Measurements from ENCODE around the gene GPSM1.
A peak's percentile ranks its signal among the peaks of the same experiment; 100 is the strongest.

GPSM1 gene

DNA sequence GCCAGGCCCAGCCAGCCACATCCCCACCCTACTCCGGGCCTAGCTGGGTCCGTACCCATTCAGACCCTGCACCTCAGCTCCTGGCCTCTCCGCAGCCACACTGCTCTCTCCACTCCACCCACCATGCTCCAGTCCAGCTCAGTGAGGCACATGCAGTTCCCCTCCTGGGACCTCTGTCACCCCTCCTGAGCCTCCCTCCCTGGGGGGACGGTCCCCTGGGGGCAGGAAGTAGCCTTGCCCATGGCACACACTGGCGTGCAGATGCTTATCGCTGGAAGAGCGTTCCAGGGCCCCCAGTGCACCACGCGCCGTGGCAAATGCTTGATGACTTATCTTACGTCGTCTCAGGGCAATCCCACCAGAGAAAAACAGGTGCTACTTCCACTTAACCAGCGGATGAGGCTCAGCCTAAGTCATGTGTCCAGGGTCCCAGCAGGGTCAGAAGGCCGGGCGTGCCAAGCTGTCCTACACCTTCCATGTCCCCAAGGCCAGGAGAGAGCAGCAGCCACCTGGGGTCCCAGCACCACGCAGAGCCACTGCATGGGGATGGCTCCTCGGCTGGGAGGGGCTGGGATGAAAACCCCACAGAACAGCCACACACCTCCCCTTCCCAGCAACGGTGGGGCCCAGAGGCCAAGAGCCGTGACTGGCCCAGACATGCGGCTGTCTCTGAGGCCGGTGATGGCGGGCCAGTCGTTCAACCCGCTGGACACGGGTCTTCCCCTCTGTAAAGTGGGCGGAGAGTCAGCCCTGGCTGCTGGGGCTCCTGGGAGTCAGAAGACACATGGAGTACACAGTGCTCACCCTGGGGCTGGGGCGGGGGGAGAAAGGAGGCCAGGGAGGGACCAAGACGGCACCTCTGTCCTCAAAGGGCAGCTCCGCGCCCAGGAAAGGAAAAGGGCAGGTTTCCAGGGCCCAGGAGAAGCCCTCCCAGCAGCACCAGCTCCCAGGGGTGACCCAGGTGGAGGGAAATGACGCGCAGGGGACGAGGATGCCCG, 20.8 kb upstream of the GPSM1 start:
- Mint-ChIP-seq H3K27me3 (peaks cover 11% of the 10 kb centered on the region), H3K4me3 (no peak overlapping the region), H3K36me3 (no peaks in the 10 kb centered on the region), H3K9me3 (no peaks in the 10 kb centered on the region), H3K27ac (no peak overlapping the region), H3K4me1 (peaks cover 5% of the 10 kb centered on the region)
- ATAC-seq (ENCODE audit: low read depth) (peak; percentile 28), DNase-seq (ENCODE audit: low spot score in 2 of 2) (no peak)

DNA sequence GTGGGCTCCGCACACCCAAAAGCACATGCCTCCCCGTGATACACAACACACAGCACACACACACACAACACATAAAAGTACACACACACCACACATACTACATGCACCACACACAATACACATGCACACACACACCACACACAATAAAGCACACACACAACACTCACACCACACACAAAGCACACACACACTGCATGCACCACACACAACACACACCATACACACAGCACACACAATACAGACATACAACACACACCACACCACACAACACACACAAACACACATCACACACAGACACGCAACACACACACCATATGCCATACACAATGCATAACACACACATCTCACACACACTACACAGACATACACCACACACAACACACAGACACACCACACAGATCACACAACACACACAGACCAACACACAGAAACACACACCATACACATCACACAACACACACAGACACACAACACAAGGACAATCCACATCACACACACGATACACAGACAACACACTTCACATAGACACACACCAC, 20.1 kb upstream of the GPSM1 start:
- peaks cover 5% of the 10 kb centered on the region for H3K4me1 Mint-ChIP-seq
- no peaks in the 10 kb centered on the region for H3K36me3 Mint-ChIP-seq
- no peak overlapping the region for H3K27ac Mint-ChIP-seq
- ATAC-seq (ENCODE audit: low read depth) = no peak
- DNase-seq (ENCODE audit: low spot score in 2 of 2) = no peak
- no peak overlapping the region for H3K4me3 Mint-ChIP-seq
- H3K9me3 Mint-ChIP-seq = no peaks in the 10 kb centered on the region
- H3K27me3 Mint-ChIP-seq = peaks cover 11% of the 10 kb centered on the region

DNA sequence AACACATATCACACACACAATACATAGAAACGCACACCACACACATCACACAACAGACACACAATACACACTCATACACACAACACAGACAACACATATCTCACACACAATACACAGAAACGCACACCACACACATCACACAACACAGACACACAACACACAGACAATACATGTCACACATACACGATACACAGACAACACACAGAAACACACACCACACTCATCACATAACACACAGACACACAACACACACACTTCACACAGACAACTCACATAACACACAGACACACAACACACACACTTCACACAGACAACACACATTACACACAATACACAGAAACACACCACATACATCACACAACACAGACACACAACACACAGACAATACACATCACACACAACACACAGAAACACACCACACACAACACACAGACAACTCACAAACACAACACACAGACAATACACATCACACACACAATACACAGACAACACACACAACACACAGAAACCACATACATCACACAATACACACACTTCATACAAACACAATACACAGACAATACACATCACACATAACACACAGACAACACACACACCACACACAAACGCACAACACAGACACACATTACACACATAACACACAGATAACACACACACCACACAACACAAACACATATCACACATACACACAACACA, 19.2 kb upstream of the GPSM1 start:
- Mint-ChIP-seq H3K9me3 (no peaks in the 10 kb centered on the region), H3K36me3 (no peaks in the 10 kb centered on the region), H3K27me3 (peaks cover 8% of the 10 kb centered on the region), H3K4me1 (peaks cover 5% of the 10 kb centered on the region), H3K4me3 (no peak overlapping the region), H3K27ac (no peak overlapping the region)
- DNase-seq (ENCODE audit: low spot score in 2 of 2) (no peak), ATAC-seq (ENCODE audit: low read depth) (no peak)

DNA sequence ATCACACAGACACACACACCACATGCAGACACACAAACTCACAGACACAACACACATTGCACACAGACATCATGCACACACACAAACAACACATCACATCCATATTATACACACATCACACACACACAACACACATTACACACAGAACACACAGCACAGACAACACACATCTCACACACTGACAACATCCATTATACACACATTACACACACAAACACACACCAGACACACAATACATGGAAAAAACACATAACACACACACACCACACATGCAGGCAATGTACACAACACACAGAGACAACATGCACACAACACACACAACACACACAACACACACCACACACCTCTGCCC, 18.7 kb upstream of the GPSM1 start:
- ATAC-seq (ENCODE audit: low read depth) (no peak), DNase-seq (ENCODE audit: low spot score in 2 of 2) (no peak)
- Mint-ChIP-seq H3K4me1 (peaks cover 5% of the 10 kb centered on the region), H3K27ac (no peak overlapping the region), H3K9me3 (no peaks in the 10 kb centered on the region), H3K36me3 (no peaks in the 10 kb centered on the region), H3K27me3 (peaks cover 8% of the 10 kb centered on the region), H3K4me3 (no peak overlapping the region)

DNA sequence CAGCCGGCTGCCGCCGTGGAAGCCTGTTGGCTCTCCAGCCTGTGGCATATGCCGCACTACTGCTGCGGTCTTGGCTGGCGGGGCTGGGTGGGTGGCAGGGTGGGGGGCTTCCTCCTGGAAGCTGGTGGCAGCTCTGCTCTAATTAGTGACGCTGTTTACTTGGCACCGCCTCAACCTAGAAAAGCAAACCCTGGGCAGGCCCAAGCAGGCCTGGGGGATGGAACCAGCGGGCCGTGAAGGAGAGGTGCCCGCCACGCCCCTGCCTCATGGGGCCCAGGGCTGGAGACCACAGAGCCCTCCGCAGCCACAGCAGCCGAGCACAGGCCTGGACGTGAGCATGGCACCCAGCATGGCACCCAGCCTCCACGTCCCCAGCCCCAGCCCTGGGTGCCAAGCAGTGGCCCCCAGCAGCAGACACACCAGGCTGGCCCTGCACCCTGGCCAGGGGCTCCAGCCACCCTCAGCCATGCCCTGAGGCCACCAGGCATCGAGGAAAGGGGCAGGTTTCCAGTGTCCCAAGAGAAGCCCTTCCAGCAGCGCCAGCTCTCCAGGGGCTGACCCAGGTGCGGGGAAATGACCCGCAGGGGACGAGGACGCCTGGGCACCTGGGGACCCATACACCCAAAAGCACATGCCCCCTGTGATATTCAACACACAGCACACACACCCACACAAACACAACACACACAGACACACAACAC, 18.1 kb upstream of the GPSM1 start:
- no peak overlapping the region for H3K27ac Mint-ChIP-seq
- H3K4me3 Mint-ChIP-seq = no peak overlapping the region
- DNase-seq (ENCODE audit: low spot score in 2 of 2) (no peak), ATAC-seq (ENCODE audit: low read depth) (peak; percentile 67)
- peaks cover 5% of the 10 kb centered on the region for H3K4me1 Mint-ChIP-seq
- H3K27me3 Mint-ChIP-seq = peaks cover 6% of the 10 kb centered on the region
- H3K9me3 Mint-ChIP-seq = no peaks in the 10 kb centered on the region
- no peaks in the 10 kb centered on the region for H3K36me3 Mint-ChIP-seq

DNA sequence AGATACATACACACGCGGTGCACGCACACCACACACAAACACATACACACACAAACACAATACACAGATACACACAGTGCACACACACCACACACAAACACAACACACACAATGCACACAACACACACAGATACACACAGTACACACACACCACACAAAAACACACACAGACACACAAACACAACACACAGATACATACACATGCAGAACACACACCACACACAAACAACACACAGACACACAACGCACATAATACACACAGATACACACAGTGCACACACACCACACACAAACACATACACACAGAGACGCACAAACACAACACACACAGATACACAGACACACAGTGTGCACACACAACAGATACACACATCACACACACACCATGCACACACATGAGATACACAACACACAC, 17.5 kb upstream of the GPSM1 start:
- peaks cover 5% of the 10 kb centered on the region for H3K4me1 Mint-ChIP-seq

DNA sequence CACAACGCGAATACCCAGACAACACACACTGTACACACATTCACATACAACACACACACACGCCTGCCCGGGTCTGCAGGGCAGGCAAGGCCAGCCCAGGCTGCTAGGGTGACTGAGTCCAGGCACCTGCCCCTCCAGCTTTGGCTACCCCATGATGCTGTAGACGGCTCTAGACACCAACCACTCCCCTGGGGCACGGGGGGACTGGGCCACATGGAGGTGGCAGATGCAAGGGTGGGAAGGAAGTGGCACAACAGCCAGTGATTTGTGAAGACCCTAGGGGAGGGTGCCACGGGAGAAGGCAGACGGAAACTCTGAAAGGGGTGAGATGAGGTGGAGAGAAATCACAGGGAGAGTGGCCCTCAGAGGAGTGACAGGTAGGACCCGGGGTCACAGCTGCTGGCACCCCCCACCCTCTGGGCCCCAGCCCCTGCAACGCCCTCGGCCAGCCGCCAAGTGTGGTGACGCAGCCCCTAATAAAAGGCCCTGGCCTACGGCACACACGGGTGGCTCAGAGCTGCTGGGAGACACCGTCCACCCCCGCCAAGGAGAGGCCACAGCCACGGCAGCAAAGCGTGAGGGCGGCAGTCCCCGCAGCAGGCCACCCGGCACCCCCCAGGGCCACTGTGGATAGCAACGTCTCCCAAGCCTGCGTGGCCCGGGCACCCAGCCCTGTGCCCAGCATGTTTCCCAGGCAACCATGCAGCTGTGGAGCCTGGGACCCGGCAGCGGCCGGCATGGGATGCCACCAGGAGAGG, 16.9 kb upstream of the GPSM1 start:
- H3K9me3 Mint-ChIP-seq = peaks cover 9% of the 10 kb centered on the region
- no peak overlapping the region for H3K4me3 Mint-ChIP-seq
- peaks cover 5% of the 10 kb centered on the region for H3K4me1 Mint-ChIP-seq

More for the DNA sequence above, 17.5 kb upstream of the GPSM1 start:
- Mint-ChIP-seq H3K36me3 (no peaks in the 10 kb centered on the region), H3K4me3 (no peak overlapping the region), H3K27ac (no peak overlapping the region), H3K9me3 (peaks cover 5% of the 10 kb centered on the region), H3K27me3 (peaks cover 10% of the 10 kb centered on the region)
- ATAC-seq (ENCODE audit: low read depth) = no peak
- no peak for DNase-seq (ENCODE audit: low spot score in 2 of 2)

DNA sequence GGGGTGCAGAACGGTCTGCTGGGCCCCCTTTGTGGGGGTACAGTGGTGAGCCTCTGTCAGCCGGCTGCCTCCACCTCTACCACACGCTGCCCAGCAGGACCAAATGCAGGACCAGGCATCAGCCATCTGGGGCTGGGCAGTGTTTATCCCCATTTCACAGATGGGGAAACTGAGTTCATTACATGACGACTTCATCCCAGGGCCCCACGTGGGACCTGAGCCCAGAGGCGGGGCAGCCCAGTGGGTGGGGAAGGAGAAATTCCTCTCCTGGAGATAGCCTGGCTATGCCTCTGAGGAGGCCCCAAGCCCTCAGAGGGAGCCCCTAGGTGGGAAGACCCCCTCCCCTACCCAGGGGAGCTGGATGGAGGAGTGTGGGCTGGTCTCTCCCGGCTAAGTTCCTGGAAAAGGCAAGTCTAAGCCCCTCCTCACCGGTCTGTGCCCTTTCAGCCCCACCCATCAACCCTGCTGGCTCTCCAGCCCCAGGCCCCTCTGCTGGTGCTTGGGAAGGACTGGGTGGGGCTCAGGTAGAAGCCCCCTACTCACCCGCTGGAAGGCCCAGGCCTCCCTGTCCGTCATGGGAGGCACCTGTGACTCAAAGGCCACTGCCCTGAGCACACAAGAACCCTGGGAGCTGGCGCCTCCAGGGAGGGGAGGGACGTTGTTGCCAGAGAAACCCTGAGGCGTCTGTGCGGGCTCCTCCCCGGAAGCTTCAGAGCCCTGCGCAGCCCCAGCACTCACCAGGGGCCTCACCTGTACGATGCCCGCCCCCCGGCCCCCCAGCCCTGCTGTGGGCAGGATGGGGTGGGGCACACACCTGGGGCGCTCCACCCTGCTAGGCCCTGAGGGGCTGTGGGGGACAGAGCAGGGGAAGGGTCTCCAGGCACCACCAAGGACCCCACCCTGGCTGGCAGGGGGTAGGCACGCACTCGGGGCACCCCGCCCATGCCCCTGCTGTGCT, 16.0 kb upstream of the GPSM1 start:
- Mint-ChIP-seq H3K27ac (no peak overlapping the region), H3K27me3 (peaks cover 15% of the 10 kb centered on the region), H3K4me1 (peaks cover 2% of the 10 kb centered on the region), H3K9me3 (peaks cover 9% of the 10 kb centered on the region), H3K4me3 (no peak overlapping the region), H3K36me3 (peaks cover 4% of the 10 kb centered on the region)
- ATAC-seq (ENCODE audit: low read depth) = peak; percentile 33
- no peak for DNase-seq (ENCODE audit: low spot score in 2 of 2)

More for the DNA sequence above, 16.9 kb upstream of the GPSM1 start:
- DNase-seq (ENCODE audit: low spot score in 2 of 2) (no peak), ATAC-seq (ENCODE audit: low read depth) (no peak)
- Mint-ChIP-seq H3K36me3 (peaks cover 3% of the 10 kb centered on the region), H3K27ac (no peak overlapping the region), H3K27me3 (peaks cover 12% of the 10 kb centered on the region)

DNA sequence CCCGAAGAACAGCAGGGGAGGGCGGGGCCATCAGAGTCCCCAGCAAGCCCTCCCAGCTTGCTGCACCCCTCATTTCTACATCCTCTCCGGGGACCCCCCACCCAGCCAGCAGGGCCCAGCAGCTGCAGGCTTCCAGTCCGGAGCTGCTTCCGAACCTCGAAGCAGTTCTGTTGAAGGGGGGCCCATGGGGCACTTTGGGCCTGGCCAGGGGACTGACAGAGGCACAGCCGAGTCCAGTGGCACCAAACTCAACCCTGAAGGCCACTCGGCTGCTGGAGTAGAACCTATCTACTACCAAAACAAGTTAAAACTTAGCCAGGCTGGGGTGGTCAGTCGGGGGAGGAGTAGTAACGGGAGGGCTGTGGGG, 15.3 kb upstream of the GPSM1 start:
- H3K27me3 Mint-ChIP-seq = peaks cover 19% of the 10 kb centered on the region
- no peak overlapping the region for H3K4me3 Mint-ChIP-seq
- peaks cover 7% of the 10 kb centered on the region for H3K36me3 Mint-ChIP-seq
- H3K4me1 Mint-ChIP-seq = no peaks in the 10 kb centered on the region
- no peak overlapping the region for H3K27ac Mint-ChIP-seq
- ATAC-seq (ENCODE audit: low read depth) (no peak), DNase-seq (ENCODE audit: low spot score in 2 of 2) (no peak)
- H3K9me3 Mint-ChIP-seq = peaks cover 10% of the 10 kb centered on the region

DNA sequence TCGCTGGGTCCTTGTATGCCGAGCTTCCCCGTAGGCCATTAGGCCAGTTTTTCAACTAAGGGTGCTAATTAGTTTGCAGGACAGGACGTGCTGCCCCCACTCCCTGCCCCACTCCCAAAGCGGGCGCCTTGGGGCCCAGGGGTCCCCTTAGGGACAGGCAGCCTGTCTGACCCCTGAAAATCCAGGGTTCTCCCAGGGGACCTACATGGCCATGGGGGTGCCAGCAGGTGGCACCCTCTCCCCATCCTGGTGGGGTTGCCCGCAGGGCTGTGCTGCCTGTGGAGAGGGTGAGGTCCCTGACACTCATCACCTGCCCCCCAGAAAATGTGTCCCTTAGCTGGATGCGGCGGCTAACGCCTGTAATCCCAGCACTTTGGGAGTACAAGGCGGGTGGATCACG, 14.9 kb upstream of the GPSM1 start:
- peaks cover 10% of the 10 kb centered on the region for H3K9me3 Mint-ChIP-seq
- peaks cover under 1% of the 10 kb centered on the region for H3K4me1 Mint-ChIP-seq
- no peak overlapping the region for H3K27ac Mint-ChIP-seq
- H3K4me3 Mint-ChIP-seq = no peak overlapping the region
- peaks cover 7% of the 10 kb centered on the region for H3K36me3 Mint-ChIP-seq
- no peak for DNase-seq (ENCODE audit: low spot score in 2 of 2)
- H3K27me3 Mint-ChIP-seq = peaks cover 22% of the 10 kb centered on the region
- peak; percentile 19 for ATAC-seq (ENCODE audit: low read depth)

DNA sequence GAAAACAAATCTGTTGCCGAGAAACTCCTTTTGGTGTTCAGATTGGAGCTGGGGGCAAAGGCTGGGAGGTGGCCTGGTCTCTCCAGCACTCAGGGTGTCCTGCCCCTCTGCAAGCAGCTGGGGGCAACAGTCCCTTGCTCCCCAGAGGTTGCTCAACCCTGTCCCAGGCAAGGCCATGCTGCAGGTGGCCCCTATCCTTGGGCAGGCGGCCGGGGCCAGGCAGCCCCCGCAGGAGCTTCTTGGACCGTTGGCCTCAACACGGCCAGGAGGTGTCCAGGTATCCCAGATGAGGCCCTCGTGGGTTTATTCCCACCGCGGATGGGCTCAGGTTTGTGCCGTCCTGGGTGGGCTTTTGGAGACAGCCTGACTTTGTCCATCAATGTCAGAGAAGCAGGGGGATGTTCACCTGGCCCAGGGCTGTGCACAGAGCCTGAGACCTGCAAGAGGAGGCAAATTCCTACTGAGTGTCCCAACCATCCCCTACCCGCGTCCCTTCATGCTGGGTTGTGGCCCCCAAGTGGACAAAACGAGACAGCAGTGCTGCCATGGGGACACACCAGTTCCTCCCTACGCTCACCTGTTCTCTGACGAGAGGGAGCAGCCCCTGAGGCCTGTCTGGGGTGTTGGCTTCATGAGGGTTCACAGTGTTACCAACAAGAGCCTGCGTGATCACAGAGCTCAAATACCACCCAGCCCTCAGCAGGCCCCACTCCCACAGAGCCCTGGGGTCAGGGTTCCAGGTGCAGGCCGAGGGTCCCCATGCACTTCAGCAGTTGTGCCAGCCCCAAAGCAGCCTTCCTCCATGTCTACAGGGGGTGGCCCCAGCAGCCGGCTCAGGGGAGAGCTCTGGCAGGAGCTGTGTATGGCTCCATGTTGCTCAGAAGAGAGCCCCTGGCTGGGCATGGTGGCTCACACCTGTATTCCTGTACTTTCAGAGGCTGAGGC, 14.0 kb upstream of the GPSM1 start:
- peaks cover 26% of the 10 kb centered on the region for H3K27me3 Mint-ChIP-seq
- H3K4me1 Mint-ChIP-seq = peaks cover 6% of the 10 kb centered on the region
- H3K36me3 Mint-ChIP-seq = peaks cover 7% of the 10 kb centered on the region
- H3K4me3 Mint-ChIP-seq = no peak overlapping the region
- H3K9me3 Mint-ChIP-seq = peaks cover 10% of the 10 kb centered on the region
- no peak for DNase-seq (ENCODE audit: low spot score in 2 of 2)
- H3K27ac Mint-ChIP-seq = no peak overlapping the region
- ATAC-seq (ENCODE audit: low read depth) = no peak

DNA sequence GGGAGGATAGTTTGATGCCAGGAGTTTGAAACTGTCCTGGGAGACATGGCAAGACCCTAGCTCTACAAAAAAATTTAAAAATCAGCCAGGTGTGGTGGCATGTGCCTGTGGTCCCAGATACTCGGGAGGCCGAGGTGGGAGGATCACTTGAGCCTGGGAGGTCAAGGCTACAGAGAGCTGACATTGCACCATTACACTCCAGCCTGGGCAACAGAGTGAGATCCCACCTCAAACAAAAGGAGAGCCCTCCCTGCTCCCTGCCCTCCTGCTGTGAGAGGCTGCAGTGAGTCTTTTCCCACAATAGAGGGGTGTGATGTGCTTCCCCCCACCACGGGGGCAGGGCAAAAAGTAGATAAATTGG, 13.3 kb upstream of the GPSM1 start:
- Mint-ChIP-seq H3K9me3 (peaks cover 10% of the 10 kb centered on the region), H3K27ac (no peak overlapping the region), H3K36me3 (peaks cover 7% of the 10 kb centered on the region), H3K4me1 (peaks cover 6% of the 10 kb centered on the region), H3K27me3 (peaks cover 26% of the 10 kb centered on the region), H3K4me3 (no peak overlapping the region)
- DNase-seq (ENCODE audit: low spot score in 2 of 2) (no peak), ATAC-seq (ENCODE audit: low read depth) (no peak)
